ENCODE results near the gene CELF4. TPM values are rescaled to one million over a fixed set of nuclear protein-coding genes. Genes with fewer than 3 reads are reported as not detected.

CELF4 gene
- total RNA-seq, 1 experiment from 2014 or later = not detected

- no peak for DNase-seq (ENCODE audit: low read depth in 1 of 2, low spot score in 2 of 2)
- Histone ChIP-seq H3K9me3 (replicated peaks) (no peaks in the 10 kb centered on the region), H3K36me3 (no peaks in the 10 kb centered on the region), H3K27me3 (replicated peaks) (peaks cover 29% of the 10 kb centered on the region), H3K4me1 (replicated peaks) (no peaks in the 10 kb centered on the region), H3K27ac (no peak overlapping the region), H3K4me3 (no peak overlapping the region)
Measured at GRCh38 chr18:37567061-37567993, 1.7 kb upstream of the CELF4 start.

GRCh38 chr18:37566479-37567060, 972 bp upstream of the CELF4 start:
- Histone ChIP-seq H3K4me3 (no peak overlapping the region), H3K27ac (no peak overlapping the region), H3K36me3 (no peaks in the 10 kb centered on the region), H3K27me3 (replicated peaks) (peaks cover 29% of the 10 kb centered on the region), H3K4me1 (replicated peaks) (no peaks in the 10 kb centered on the region), H3K9me3 (replicated peaks) (no peaks in the 10 kb centered on the region)
- DNase-seq (ENCODE audit: low read depth in 1 of 2, low spot score in 2 of 2) = no peak

GRCh38 chr18:37565977-37566478, 430 bp upstream of the CELF4 start:
- no peaks in the 10 kb centered on the region for H3K9me3 ChIP-seq (replicated peaks)
- no peak overlapping the region for H3K4me3 ChIP-seq
- no peaks in the 10 kb centered on the region for H3K36me3 ChIP-seq
- no peak overlapping the region for H3K27ac ChIP-seq
- H3K4me1 ChIP-seq (replicated peaks) = no peaks in the 10 kb centered on the region
- no peak for DNase-seq (ENCODE audit: low read depth in 1 of 2, low spot score in 2 of 2)
- H3K27me3 ChIP-seq (replicated peaks) = peaks cover 29% of the 10 kb centered on the region

GRCh38 chr18:37564711-37565100, 892 bp downstream of the CELF4 start:
- Histone ChIP-seq H3K4me1 (replicated peaks) (no peaks in the 10 kb centered on the region), H3K27ac (no peak overlapping the region), H3K9me3 (replicated peaks) (no peaks in the 10 kb centered on the region), H3K27me3 (replicated peaks) (peaks cover 29% of the 10 kb centered on the region), H3K4me3 (no peak overlapping the region), H3K36me3 (no peaks in the 10 kb centered on the region)
- peak in 1 of 2 experiments; percentile 2 for DNase-seq (ENCODE audit: low read depth in 1 of 2, low spot score in 2 of 2)

GRCh38 chr18:37563931-37564392, 1.6 kb downstream of the CELF4 start:
- Histone ChIP-seq H3K4me3 (no peak overlapping the region), H3K9me3 (replicated peaks) (no peaks in the 10 kb centered on the region), H3K36me3 (no peaks in the 10 kb centered on the region), H3K4me1 (replicated peaks) (no peaks in the 10 kb centered on the region), H3K27me3 (replicated peaks) (peaks cover 29% of the 10 kb centered on the region), H3K27ac (no peak overlapping the region)
- DNase-seq (ENCODE audit: low read depth in 1 of 2, low spot score in 2 of 2) = no peak

GRCh38 chr18:37561986-37562385, 3.6 kb downstream of the CELF4 start:
- peaks cover 19% of the 10 kb centered on the region for H3K27me3 ChIP-seq (replicated peaks)
- no peaks in the 10 kb centered on the region for H3K4me1 ChIP-seq (replicated peaks)
- H3K36me3 ChIP-seq = no peaks in the 10 kb centered on the region
- no peak for DNase-seq (ENCODE audit: low read depth in 1 of 2, low spot score in 2 of 2)
- no peak overlapping the region for H3K4me3 ChIP-seq
- no peaks in the 10 kb centered on the region for H3K9me3 ChIP-seq (replicated peaks)
- H3K27ac ChIP-seq = no peak overlapping the region

GRCh38 chr18:37560003-37560402, 5.6 kb downstream of the CELF4 start:
- Histone ChIP-seq H3K4me1 (replicated peaks) (no peaks in the 10 kb centered on the region), H3K27ac (no peak overlapping the region), H3K27me3 (replicated peaks) (peaks cover 4% of the 10 kb centered on the region), H3K9me3 (replicated peaks) (no peaks in the 10 kb centered on the region), H3K36me3 (no peaks in the 10 kb centered on the region), H3K4me3 (no peak overlapping the region)
- DNase-seq (ENCODE audit: low read depth in 1 of 2, low spot score in 2 of 2) = no peak

- Histone ChIP-seq H3K36me3 (no peaks in the 10 kb centered on the region), H3K4me1 (replicated peaks) (no peaks in the 10 kb centered on the region), H3K27me3 (replicated peaks) (no peaks in the 10 kb centered on the region), H3K4me3 (no peak overlapping the region), H3K9me3 (replicated peaks) (no peaks in the 10 kb centered on the region), H3K27ac (no peak overlapping the region)
- DNase-seq (ENCODE audit: low read depth in 1 of 2, low spot score in 2 of 2) = no peak
Measured at GRCh38 chr18:37559194-37559593, 6.4 kb downstream of the CELF4 start.

GRCh38 chr18:37554399-37554787, 11.2 kb downstream of the CELF4 start:
- no peaks in the 10 kb centered on the region for H3K9me3 ChIP-seq (replicated peaks)
- H3K4me3 ChIP-seq = no peak overlapping the region
- no peaks in the 10 kb centered on the region for H3K27me3 ChIP-seq (replicated peaks)
- no peaks in the 10 kb centered on the region for H3K36me3 ChIP-seq
- H3K27ac ChIP-seq = no peak overlapping the region
- H3K4me1 ChIP-seq (replicated peaks) = no peaks in the 10 kb centered on the region
- DNase-seq (ENCODE audit: low read depth in 1 of 2, low spot score in 2 of 2) = no peak

GRCh38 chr18:37553633-37554398, 11.8 kb downstream of the CELF4 start:
- Histone ChIP-seq H3K4me3 (no peak overlapping the region), H3K27me3 (replicated peaks) (no peaks in the 10 kb centered on the region), H3K27ac (no peak overlapping the region), H3K9me3 (replicated peaks) (no peaks in the 10 kb centered on the region), H3K36me3 (no peaks in the 10 kb centered on the region), H3K4me1 (replicated peaks) (no peaks in the 10 kb centered on the region)
- DNase-seq (ENCODE audit: low read depth in 1 of 2, low spot score in 2 of 2) = no peak

GRCh38 chr18:37552286-37552685, 13.3 kb downstream of the CELF4 start:
- no peaks in the 10 kb centered on the region for H3K9me3 ChIP-seq (replicated peaks)
- no peak overlapping the region for H3K27ac ChIP-seq
- no peaks in the 10 kb centered on the region for H3K4me1 ChIP-seq (replicated peaks)
- no peak overlapping the region for H3K4me3 ChIP-seq
- no peak for DNase-seq (ENCODE audit: low read depth in 1 of 2, low spot score in 2 of 2)
- H3K36me3 ChIP-seq = no peaks in the 10 kb centered on the region
- H3K27me3 ChIP-seq (replicated peaks) = peaks cover 5% of the 10 kb centered on the region; the same call in 1 of the 2 replicates

- H3K27ac ChIP-seq = no peak overlapping the region
- H3K27me3 ChIP-seq (replicated peaks) = peaks cover 5% of the 10 kb centered on the region; the same call in 1 of the 2 replicates
- H3K36me3 ChIP-seq = no peaks in the 10 kb centered on the region
- H3K4me3 ChIP-seq = no peak overlapping the region
- no peak for DNase-seq (ENCODE audit: low read depth in 1 of 2, low spot score in 2 of 2)
- H3K9me3 ChIP-seq (replicated peaks) = no peaks in the 10 kb centered on the region
- no peaks in the 10 kb centered on the region for H3K4me1 ChIP-seq (replicated peaks)
Measured at GRCh38 chr18:37551846-37552245, 13.8 kb downstream of the CELF4 start.

- Histone ChIP-seq H3K36me3 (no peaks in the 10 kb centered on the region), H3K9me3 (replicated peaks) (no peaks in the 10 kb centered on the region), H3K4me3 (no peak overlapping the region), H3K27ac (no peak overlapping the region), H3K27me3 (replicated peaks) (peaks cover 5% of the 10 kb centered on the region; the same call in 1 of the 2 replicates), H3K4me1 (replicated peaks) (no peaks in the 10 kb centered on the region)
- DNase-seq (ENCODE audit: low read depth in 1 of 2, low spot score in 2 of 2) = no peak
Measured at GRCh38 chr18:37551249-37551648, 14.3 kb downstream of the CELF4 start.

Measured in SJSA1 (cell line).